ENCODE data around the gene SLFN13.
"Not testable (repeated sequence)": the region's sequence is repeated elsewhere in the genome, so short reads cannot be mapped to it uniquely, and the experiment has no call there.

SLFN13 gene

GRCh38 chr17:35432176-35433074, 16.1 kb downstream of the SLFN13 start, which contains the start of gene SLFN12:
Gene SLFN12 (minus strand): TSS chr17:35432500. CDS start chr17:35423028, 9,472 bp downstream.
- DNase-seq (ENCODE audit: low read depth in 2 of 2) = peak in 1 of 2 donors; percentile 20

- DNase-seq (ENCODE audit: low read depth in 2 of 2) = no peak
These were observed 18.9 kb downstream of the SLFN13 start for GRCh38 chr17:35429702-35430101.

DNA sequence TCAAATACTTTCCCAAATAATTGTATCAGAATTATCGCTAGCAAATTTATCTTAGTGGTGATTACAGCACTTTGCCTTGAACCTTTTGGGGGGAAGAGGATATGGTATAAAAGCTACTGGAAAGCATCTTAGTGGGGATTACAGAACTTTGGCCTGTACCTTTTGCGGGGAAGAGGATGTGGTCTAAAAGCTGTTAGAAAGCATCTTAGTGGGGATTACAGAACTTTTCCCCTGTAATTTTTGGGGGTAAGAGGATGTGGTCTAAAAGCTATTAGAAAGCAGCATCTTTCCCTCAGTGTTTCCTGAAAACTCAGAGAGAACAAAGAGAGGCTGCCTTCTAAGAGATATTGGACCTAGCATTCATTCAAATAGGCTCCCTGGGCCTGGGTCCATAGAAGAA, 20.3 kb downstream of the SLFN13 start:
- no peak for DNase-seq (ENCODE audit: low read depth in 2 of 2)

DNA sequence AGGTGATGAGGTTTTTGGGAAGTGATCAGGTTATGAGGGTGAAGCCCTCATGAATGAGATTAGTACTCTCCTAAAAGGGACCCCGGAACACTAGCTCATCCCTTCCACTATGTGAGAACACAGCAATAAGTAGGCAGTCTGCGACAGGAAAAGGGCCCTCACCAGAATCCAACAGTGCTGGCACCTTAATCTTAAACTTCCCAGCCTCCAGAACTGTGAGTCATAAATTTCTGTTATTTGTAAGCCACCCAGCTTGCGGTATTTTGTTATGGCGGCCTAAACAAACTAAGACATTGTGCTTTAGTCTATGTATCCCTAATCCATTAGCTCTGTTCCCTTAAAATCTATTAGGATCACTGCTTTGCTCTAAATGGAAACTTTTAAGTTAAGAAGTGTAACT, 24.8 kb downstream of the SLFN13 start:
- no peak for DNase-seq (ENCODE audit: low read depth in 2 of 2)

GRCh38 chr17:35421069-35421468, 27.5 kb downstream of the SLFN13 start:
- DNase-seq (ENCODE audit: low read depth in 2 of 2) = not testable (repeated sequence)

GRCh38 chr17:35416659-35417058, 31.9 kb downstream of the SLFN13 start:
- no peak for DNase-seq (ENCODE audit: low read depth in 2 of 2)

DNA sequence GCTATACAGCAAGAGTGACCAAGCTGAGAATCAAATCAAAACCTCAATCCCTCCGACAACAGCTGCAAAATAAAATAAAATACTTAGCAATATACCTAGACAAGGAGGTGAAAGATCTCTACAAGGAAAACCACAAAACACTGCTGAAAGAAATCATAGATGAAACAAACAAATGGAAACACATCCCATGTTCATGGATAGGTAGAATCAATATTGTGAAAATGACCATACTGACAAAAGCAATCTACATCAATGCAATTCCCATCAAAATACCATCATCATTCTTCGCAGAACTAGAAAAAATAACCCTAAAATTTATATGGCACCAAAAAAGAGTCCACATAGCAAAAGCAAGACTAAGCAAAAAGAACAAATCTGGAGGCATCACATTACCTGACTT, 33.9 kb downstream of the SLFN13 start:
- not testable (repeated sequence) for DNase-seq (ENCODE audit: low read depth in 2 of 2)

- no peak for DNase-seq (ENCODE audit: low read depth in 2 of 2)
These were observed 34.3 kb downstream of the SLFN13 start for GRCh38 chr17:35414247-35414646.

DNA sequence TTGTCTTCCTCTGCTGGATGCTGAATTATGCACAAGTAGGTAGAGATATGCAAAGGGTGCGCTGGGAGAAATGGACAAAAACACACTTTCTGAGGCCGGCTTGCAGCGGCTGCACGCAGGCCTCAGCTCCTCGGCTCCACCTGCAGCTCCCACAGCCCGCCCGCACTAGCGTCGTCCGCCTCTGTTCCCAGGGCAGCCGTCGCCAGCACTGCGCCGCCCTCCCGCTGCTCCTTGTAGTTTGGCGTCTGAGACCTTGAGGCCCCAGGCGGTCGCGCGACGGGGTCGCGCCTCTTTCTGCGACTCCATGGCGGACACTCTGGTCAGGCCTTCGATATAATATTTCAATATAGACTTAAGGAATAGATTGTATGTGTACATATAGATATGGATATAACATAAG, 41.0 kb downstream of the SLFN13 start:
- DNase-seq (ENCODE audit: low read depth in 2 of 2) = no peak

- DNase-seq (ENCODE audit: low read depth in 2 of 2) = no peak
These were observed 42.0 kb downstream of the SLFN13 start for GRCh38 chr17:35406568-35406967.

GRCh38 chr17:35404360-35404759, 44.2 kb downstream of the SLFN13 start:
- DNase-seq (ENCODE audit: low read depth in 2 of 2) = no peak

GRCh38 chr17:35393783-35394182, 54.8 kb downstream of the SLFN13 start:
- DNase-seq (ENCODE audit: low read depth in 2 of 2) = not testable (repeated sequence)

GRCh38 chr17:35390663-35391062, 57.9 kb downstream of the SLFN13 start:
- DNase-seq (ENCODE audit: low read depth in 2 of 2) = no peak

DNA sequence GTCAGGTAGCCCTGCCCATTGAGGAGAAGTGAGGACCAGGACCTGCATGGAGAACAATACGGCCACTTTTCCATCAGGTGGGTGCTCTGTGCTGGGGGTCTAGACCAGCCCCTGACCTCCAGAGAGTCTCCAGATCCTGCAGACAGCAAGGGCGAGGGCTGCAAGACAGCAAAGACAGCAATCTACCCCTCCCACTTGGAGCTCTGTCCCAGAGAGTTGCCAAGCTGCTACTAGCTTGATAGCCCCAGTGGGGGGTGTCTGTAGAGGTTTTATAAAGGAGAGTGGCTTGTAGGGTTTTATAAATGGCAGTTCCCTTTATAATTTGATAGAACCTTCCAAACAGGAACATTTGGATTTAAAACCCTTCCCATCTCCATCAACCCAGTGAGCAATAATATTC, 58.4 kb downstream of the SLFN13 start:
- no peak for DNase-seq (ENCODE audit: low read depth in 2 of 2)

DNA sequence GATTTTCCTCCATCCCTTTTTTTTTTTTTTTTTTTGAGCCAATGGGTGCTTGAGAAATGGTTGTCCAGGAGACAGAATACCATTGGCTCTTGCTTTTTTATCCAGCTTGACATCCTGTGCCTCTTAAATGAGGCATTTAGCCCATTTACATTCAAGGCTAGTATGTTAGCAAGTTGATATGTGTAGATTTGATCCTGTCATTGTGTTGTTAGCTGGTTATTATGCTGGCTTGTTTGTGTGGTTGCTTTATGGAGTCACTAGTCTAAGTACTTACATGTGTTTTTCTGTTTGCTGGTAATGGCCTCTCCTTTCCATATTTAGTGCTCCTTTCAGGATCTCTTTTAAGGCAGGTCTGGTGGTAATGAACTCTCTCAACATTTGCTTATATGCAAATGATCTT, 61.1 kb downstream of the SLFN13 start:
- DNase-seq (ENCODE audit: low read depth in 2 of 2) = no peak
